ENCODE measurements around the gene KAZN.

DNA sequence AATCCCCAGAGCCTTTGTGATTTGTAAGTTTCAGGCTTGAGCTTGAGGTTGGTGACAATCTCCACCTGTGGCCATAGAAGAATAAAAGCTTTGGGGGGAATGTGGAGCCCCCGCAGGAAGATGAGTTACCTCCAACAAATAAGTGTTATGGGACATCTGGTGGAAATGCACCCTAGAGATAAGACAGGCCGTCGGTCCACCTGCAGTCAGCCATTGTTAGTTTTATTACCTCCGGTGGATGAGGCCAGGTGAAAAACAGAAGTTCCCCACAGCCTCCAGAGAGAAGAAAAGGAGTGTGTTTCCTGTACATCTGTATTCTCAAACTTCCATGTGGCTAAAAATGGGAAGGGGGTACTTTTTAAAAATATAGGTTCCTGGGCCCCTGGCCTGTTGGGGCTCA is 137.4 kb downstream of the KAZN start:
- TF ChIP-seq, protein P1, sequence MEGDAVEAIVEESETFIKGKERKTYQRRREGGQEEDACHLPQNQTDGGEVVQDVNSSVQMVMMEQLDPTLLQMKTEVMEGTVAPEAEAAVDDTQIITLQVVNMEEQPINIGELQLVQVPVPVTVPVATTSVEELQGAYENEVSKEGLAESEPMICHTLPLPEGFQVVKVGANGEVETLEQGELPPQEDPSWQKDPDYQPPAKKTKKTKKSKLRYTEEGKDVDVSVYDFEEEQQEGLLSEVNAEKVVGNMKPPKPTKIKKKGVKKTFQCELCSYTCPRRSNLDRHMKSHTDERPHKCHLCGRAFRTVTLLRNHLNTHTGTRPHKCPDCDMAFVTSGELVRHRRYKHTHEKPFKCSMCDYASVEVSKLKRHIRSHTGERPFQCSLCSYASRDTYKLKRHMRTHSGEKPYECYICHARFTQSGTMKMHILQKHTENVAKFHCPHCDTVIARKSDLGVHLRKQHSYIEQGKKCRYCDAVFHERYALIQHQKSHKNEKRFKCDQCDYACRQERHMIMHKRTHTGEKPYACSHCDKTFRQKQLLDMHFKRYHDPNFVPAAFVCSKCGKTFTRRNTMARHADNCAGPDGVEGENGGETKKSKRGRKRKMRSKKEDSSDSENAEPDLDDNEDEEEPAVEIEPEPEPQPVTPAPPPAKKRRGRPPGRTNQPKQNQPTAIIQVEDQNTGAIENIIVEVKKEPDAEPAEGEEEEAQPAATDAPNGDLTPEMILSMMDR (optimal IDR thresholded peaks at IDR 0.05 in 1 of 3, IDR thresholded peaks at IDR 0.05 in 1 of 3, conservative IDR thresholded peaks at IDR 0.05 in 1 of 3; ENCODE audit: extremely low read depth in 1 of 3, insufficient read depth in 2 of 3, low read length in 3 of 3): no peak
- no peak for TF ChIP-seq EZH2 (IDR thresholded peaks at IDR 0.05; ENCODE audit: low read length)
